ENCODE results near the gene CEACAM1.

- TF ChIP-seq HDGF (IDR thresholded peaks at IDR 0.05; ENCODE audit: borderline replicate concordance) (no peak), FOXK2 (IDR thresholded peaks at IDR 0.05) (no peak), ELF4 (IDR thresholded peaks at IDR 0.05) (no peak), TARDBP (IDR thresholded peaks at IDR 0.05) (no peak), L3MBTL2 (conservative IDR thresholded peaks at IDR 0.05) (no peak), SP1 (IDR thresholded peaks at IDR 0.05) (no peak), LEF1 (IDR thresholded peaks at IDR 0.05; ENCODE audit: borderline replicate concordance) (no peak), SUZ12 (IDR thresholded peaks at IDR 0.05) (no peak)
Observed at GRCh38 chr19:42501733-42502132, 26.5 kb downstream of the CEACAM1 start.

Data from HEK293T (cell line).